OCI-LY7 (cell line): Measurements from ENCODE around the gene TNFRSF8. TPM values are rescaled to one million over a fixed set of nuclear protein-coding genes. Genes with fewer than 3 reads are reported as not detected.

ENCODE experiments used
- BruUV-seq: library from RNA; stranded (reverse); fragments of 400-500 nt; replicated peaks from 2 replicates; lab custom pipeline; 2021; lab: Mats Ljungman, UMichigan
- CTCF ChIA-PET: fragments of 300-600 bp; sonication (Branson Sonifier 250); formaldehyde crosslinking; loops from one replicate; lab custom pipeline; 2022; ENCODE audit warnings: antibody characterized with exemption; ENCODE audit not compliant: unreplicated experiment; lab: Charles Lee
- POLR2A ChIA-PET: fragments of 300-600 bp; sonication (Branson Sonifier 250); formaldehyde crosslinking; loops from one replicate; lab custom pipeline; 2022; ENCODE audit warnings: antibody characterized with exemption; lab: Charles Lee
- DNase-seq: peaks from one replicate; pipeline ENCODE4 v3.0.0-alpha.2; 2015; ENCODE audit warnings: low spot score
- H2AFZ ChIP-seq: fragments of 200-600 bp; sonication (generic), shearing (Covaris generic); 2 replicates; pipeline ENCODE4 v1.6.1; 2014; ENCODE audit warnings: mild to moderate bottlenecking, antibody characterized with exemption, low read length, moderate library complexity
- H3K27ac ChIP-seq: fragments of 200-600 bp; sonication (generic); 2 replicates; pipeline ENCODE4 v1.5.1; 2014; ENCODE audit warnings: mixed run types, low read depth, mild to moderate bottlenecking, moderate library complexity, low read length, inconsistent platforms; ENCODE audit not compliant: poor library complexity, severe bottlenecking
- H3K36me3 ChIP-seq: fragments of 200-600 bp; sonication (generic); 2 replicates; pipeline ENCODE4 v1.6.1; 2014; ENCODE audit warnings: mild to moderate bottlenecking, antibody characterized with exemption, low read length, moderate library complexity, mixed read lengths; ENCODE audit not compliant: insufficient read depth
- H3K4me1 ChIP-seq: fragments of 200-600 bp; sonication (generic); 2 replicates; pipeline ENCODE4 v1.5.1; 2014; ENCODE audit warnings: mild to moderate bottlenecking, low read length; ENCODE audit not compliant: insufficient read depth, poor library complexity, severe bottlenecking
- H3K4me2 ChIP-seq: fragments of 200-600 bp; sonication (generic); 2 replicates; pipeline ENCODE4 v1.6.1; 2014; ENCODE audit warnings: mild to moderate bottlenecking, low read length
- H3K4me3 ChIP-seq: fragments of 200-600 bp; sonication (generic); 2 replicates; pipeline ENCODE4 v1.5.1; 2014; ENCODE audit warnings: mild to moderate bottlenecking, low read depth, low read length; ENCODE audit not compliant: poor library complexity, severe bottlenecking
- H3K79me2 ChIP-seq: fragments of 200-600 bp; sonication (generic); 2 replicates; pipeline ENCODE4 v1.6.1; 2016; ENCODE audit warnings: low read depth, mild to moderate bottlenecking, low read length, moderate library complexity, mixed read lengths; ENCODE audit not compliant: insufficient read depth
- H3K9me2 ChIP-seq: fragments of 200-600 bp; sonication (generic); 2 replicates; pipeline ENCODE4 v1.6.1; 2016; ENCODE audit warnings: mild to moderate bottlenecking, low read length, mixed read lengths; ENCODE audit not compliant: insufficient read depth
- H3K9me3 ChIP-seq: fragments of 200-600 bp; sonication (generic); 2 replicates; pipeline ENCODE4 v1.6.1; 2014; ENCODE audit warnings: mild to moderate bottlenecking, mixed run types, low read length, mixed read lengths
- H4K20me1 ChIP-seq: fragments of 200-600 bp; sonication (generic); 2 replicates; pipeline ENCODE4 v1.6.1; 2014; ENCODE audit warnings: mild to moderate bottlenecking, antibody characterized with exemption, low read length, moderate library complexity, mixed read lengths; ENCODE audit not compliant: insufficient read depth
- CTCF ChIP-seq: fragments of 200-600 bp; sonication (generic); conservative IDR thresholded peaks from 2 replicates; pipeline ENCODE4 v1.5.1; 2014; ENCODE audit warnings: mild to moderate bottlenecking, antibody characterized with exemption, low read length, moderate library complexity, mixed read lengths
- EZH2phosphoT487 ChIP-seq: fragments of 200-600 bp; sonication (generic); IDR thresholded peaks from 2 replicates; pipeline ENCODE4 v1.6.1; 2018; ENCODE audit warnings: low read depth, borderline replicate concordance, mild to moderate bottlenecking, mixed run types, antibody characterized with exemption, low read length, moderate library complexity, mixed read lengths
- intact Hi-C: fragments of 100-400 bp; cut with micrococcal nuclease; formaldehyde crosslinking; loops from one replicate; pipeline ENCODE4 v1.10.0; 2022; ENCODE audit not compliant: unreplicated experiment
- total RNA-seq, 2 experiments: library from RNA; depleted of rRNA in 1 of 2; stranded (reverse); fragments of >200 nt in 1 of 2; shearing (Covaris generic) in 1 of 2; gene quantifications; 2 replicates each; pipeline ENCODE4 v1.2.3, GENCODE V29; 2014 to 2022

Gene TNFRSF8
- total RNA-seq, 2 experiments from 2014 or later = 0.29 TPM; not detected in 1

DNA sequence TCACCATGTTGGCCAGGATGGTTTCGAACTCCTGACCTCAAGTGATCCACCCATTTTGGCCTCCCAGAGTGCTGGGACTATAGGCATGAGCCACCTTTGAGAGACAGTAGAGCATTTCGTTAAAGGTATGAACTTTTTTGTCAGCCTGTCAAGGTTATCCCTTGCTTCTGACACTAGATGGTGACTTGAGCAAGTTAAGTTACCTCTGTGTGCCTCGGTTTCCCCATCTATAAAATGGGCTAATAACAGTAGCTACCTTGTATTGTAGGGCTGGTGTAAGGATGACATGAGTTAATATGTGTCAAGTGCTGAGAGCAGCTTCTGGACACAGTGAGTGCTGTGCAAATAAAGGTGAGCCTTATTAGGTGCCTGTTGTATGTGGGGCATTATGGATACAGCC is 8.8 kb downstream of the TNFRSF8 start:
- peaks cover 7% of the 10 kb centered on the region for H3K4me1 ChIP-seq

GRCh38 chr1:12072741-12073140 is 9.6 kb downstream of the TNFRSF8 start:
- BruUV-seq = no TSS peak
- Histone ChIP-seq H3K4me2 (no peak overlapping the region), H3K9me3 (no peaks in the 10 kb centered on the region), H3K27ac (no peak overlapping the region), H3K36me3 (no peaks in the 10 kb centered on the region), H2AFZ (no peak overlapping the region), H3K4me1 (peaks cover 7% of the 10 kb centered on the region), H4K20me1 (no peaks in the 10 kb centered on the region), H3K9me2 (no peaks in the 10 kb centered on the region), H3K4me3 (no peak overlapping the region), H3K79me2 (no peaks in the 10 kb centered on the region)
- intact Hi-C loops = no loop called here
- no peak for DNase-seq
- ChIA-PET POLR2A (interaction anchor here (0.8 kb wide), 1 partner anchor 22 kb away, joined by 4 read pairs; no protein-coding TSS in a partner anchor), CTCF (no interaction called here)
- TF ChIP-seq EZH2phosphoT487 (no peak), CTCF (no peak)

More for the DNA sequence above, 8.8 kb downstream of the TNFRSF8 start:
- no peaks in the 10 kb centered on the region for H3K9me3 ChIP-seq
- H4K20me1 ChIP-seq = no peaks in the 10 kb centered on the region
- H2AFZ ChIP-seq = no peak overlapping the region
- no peaks in the 10 kb centered on the region for H3K79me2 ChIP-seq
- no peak for DNase-seq
- BruUV-seq = no TSS peak
- peak; percentile 21; the same call in 1 of the 2 replicates for TF ChIP-seq CTCF
- no peak for TF ChIP-seq EZH2phosphoT487
- no peak overlapping the region for H3K4me3 ChIP-seq
- no peaks in the 10 kb centered on the region for H3K36me3 ChIP-seq
- no peaks in the 10 kb centered on the region for H3K9me2 ChIP-seq
- intact Hi-C loops = no loop called here
- ChIA-PET POLR2A (interaction anchor here (0.8 to 1.5 kb wide), 2 partner anchors 8 to 21 kb away, joined by 3 to 4 read pairs; no protein-coding TSS in a partner anchor), CTCF (no interaction called here)
- H3K27ac ChIP-seq = no peak overlapping the region
- no peak overlapping the region for H3K4me2 ChIP-seq

DNA sequence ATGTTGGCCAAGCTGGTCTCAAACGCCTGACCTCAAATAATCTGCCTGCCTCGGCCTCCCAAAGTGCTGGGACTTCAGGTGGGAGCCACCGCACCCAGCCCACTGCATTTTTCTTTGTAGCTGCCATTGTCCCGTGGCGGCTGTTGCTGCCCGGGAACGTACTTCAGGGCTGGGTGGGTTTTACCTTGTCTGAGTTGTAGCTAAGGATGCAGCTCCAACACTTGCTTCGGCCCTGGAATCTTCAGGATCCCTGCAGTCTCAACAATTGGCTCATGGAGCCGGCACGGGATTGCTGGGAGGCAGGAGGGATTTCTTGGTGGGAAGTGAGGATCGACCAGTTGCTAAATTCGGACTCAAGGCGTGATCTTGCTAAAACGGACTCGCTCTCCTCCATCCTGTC is 10.7 kb downstream of the TNFRSF8 start:
- no peak for DNase-seq
- H3K27ac ChIP-seq = no peak overlapping the region
- no peak overlapping the region for H3K4me3 ChIP-seq
- H2AFZ ChIP-seq = no peak overlapping the region
- H3K9me2 ChIP-seq = no peaks in the 10 kb centered on the region
- ChIA-PET CTCF (no interaction called here), POLR2A (interaction anchor here (0.6 kb wide), 1 partner anchor 153 kb away, joined by 3 read pairs; no protein-coding TSS in a partner anchor)
- H3K4me1 ChIP-seq = peaks cover 8% of the 10 kb centered on the region
- H3K36me3 ChIP-seq = no peaks in the 10 kb centered on the region
- no TSS peak for BruUV-seq
- TF ChIP-seq CTCF = no peak
- TF ChIP-seq EZH2phosphoT487 = no peak
- no peaks in the 10 kb centered on the region for H4K20me1 ChIP-seq
- H3K79me2 ChIP-seq = no peaks in the 10 kb centered on the region
- no peaks in the 10 kb centered on the region for H3K9me3 ChIP-seq
- H3K4me2 ChIP-seq = no peak overlapping the region
- intact Hi-C loops = no loop called here
